Urinary bladder (tissue), 4 donors: ENCODE measurements around the gene INAFM1. TPM values are rescaled to one million over a fixed set of nuclear protein-coding genes. Genes with fewer than 3 reads are reported as not detected.

Experiments
- DNase-seq: peaks from one replicate; pipeline ENCODE4 v3.0.0-alpha.2; 2015; ENCODE audit errors: extremely low spot score
- H3K27ac ChIP-seq: one replicate; pipeline ENCODE4 v1.5.1; 2013; ENCODE audit warnings: low read depth, mild to moderate bottlenecking, moderate library complexity
- H3K36me3 ChIP-seq: one replicate; pipeline ENCODE4 v1.6.1; 2013; ENCODE audit warnings: mild to moderate bottlenecking, moderate library complexity; ENCODE audit not compliant: insufficient read depth
- H3K4me1 ChIP-seq: one replicate; pipeline ENCODE4 v1.6.1; 2013; ENCODE audit warnings: mild to moderate bottlenecking, moderate library complexity; ENCODE audit not compliant: insufficient read depth
- H3K4me3 ChIP-seq: one replicate; pipeline ENCODE4 v1.5.1; 2013; ENCODE audit warnings: low read depth, low read length
- WGBS: extraction: QIAGEN DNeasy Blood & Tissue Kit; methylation state at CpG from one replicate; pipeline ENCODE4 v1.1.7; 2013; 5-methylcytosine and 5-hydroxymethylcytosine counted together
- polyA plus RNA-seq: library from polyadenylated mRNA; stranded (reverse); fragments of 200-250 nt; gene quantifications from one replicate; pipeline ENCODE4 v1.2.3, GENCODE V29; 2013
- small RNA-seq: library from RNA; depleted of rRNA; stranded (forward); fragments of <200 nt; gene quantifications from one replicate; pipeline ENCODE3, GENCODE V24; 2014
- total RNA-seq: library from RNA; depleted of rRNA; stranded (reverse); fragments of >200 nt; gene quantifications from one replicate; pipeline ENCODE4 v1.2.3, GENCODE V29; 2014
- donor health status: healthy with polysubstance abuse.
- donor health status: healthy.

INAFM1 gene
- total and polyA plus RNA-seq, 2 donors, result 2.8 to 32.0 TPM

DNA sequence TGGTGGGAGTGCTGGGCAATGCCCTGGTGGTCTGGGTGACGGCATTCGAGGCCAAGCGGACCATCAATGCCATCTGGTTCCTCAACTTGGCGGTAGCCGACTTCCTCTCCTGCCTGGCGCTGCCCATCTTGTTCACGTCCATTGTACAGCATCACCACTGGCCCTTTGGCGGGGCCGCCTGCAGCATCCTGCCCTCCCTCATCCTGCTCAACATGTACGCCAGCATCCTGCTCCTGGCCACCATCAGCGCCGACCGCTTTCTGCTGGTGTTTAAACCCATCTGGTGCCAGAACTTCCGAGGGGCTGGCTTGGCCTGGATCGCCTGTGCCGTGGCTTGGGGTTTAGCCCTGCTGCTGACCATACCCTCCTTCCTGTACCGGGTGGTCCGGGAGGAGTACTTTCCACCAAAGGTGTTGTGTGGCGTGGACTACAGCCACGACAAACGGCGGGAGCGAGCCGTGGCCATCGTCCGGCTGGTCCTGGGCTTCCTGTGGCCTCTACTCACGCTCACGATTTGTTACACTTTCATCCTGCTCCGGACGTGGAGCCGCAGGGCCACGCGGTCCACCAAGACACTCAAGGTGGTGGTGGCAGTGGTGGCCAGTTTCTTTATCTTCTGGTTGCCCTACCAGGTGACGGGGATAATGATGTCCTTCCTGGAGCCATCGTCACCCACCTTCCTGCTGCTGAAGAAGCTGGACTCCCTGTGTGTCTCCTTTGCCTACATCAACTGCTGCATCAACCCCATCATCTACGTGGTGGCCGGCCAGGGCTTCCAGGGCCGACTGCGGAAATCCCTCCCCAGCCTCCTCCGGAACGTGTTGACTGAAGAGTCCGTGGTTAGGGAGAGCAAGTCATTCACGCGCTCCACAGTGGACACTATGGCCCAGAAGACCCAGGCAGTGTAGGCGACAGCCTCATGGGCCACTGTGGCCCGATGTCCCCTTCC lies 45.5 kb downstream of the INAFM1 start:
- no peak overlapping the region for H3K4me3 ChIP-seq
- H3K4me1 ChIP-seq, result no peaks in the 10 kb centered on the region
- WGBS, result 93% methylated on average over 46 of the region's 46 CpGs
- DNase-seq, result no peak
- H3K27ac ChIP-seq, result no peak overlapping the region
- H3K36me3 ChIP-seq, result no peaks in the 10 kb centered on the region

GRCh38 chr19:47321630-47322029 lies 46.9 kb downstream of the INAFM1 start:
- Histone ChIP-seq H3K4me1 (no peaks in the 10 kb centered on the region), H3K27ac (no peak overlapping the region)
- 78% methylated on average over 1 of the region's 1 CpG for WGBS

GRCh38 chr19:47322058-47322457 lies 47.4 kb downstream of the INAFM1 start:
- no peaks in the 10 kb centered on the region for H3K4me1 ChIP-seq
- no peak for DNase-seq

More at GRCh38 chr19:47321630-47322029, 46.9 kb downstream of the INAFM1 start:
- DNase-seq, result no peak
- H3K36me3 ChIP-seq, result no peaks in the 10 kb centered on the region
- no peak overlapping the region for H3K4me3 ChIP-seq

DNA sequence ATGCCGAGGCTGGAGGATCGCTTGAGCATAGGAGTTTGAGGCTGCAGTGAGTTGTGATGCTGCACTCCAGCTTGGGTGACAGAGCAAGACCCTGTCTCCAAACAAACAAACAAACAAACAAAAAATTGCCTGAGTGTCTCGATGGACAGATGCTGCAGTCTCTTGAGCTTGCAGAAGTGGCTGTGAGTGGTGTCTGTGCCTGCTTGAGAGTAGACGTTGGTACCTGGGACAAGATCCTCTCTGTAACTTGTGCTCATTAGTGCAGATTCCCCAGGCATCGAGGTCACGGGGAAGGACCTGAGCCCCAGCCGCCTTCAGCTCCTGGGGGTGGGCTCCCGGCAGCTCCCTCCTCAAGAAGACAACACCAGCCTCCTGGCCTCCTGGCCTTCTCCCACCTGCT lies 48.7 kb downstream of the INAFM1 start:
- Histone ChIP-seq H3K4me3 (no peak overlapping the region), H3K27ac (no peak overlapping the region), H3K36me3 (no peaks in the 10 kb centered on the region), H3K4me1 (no peaks in the 10 kb centered on the region)
- WGBS, result 77% methylated on average over 8 of the region's 8 CpGs
- no peak for DNase-seq

More at GRCh38 chr19:47322058-47322457, 47.4 kb downstream of the INAFM1 start:
- 79% methylated on average over 2 of the region's 2 CpGs for WGBS
- Histone ChIP-seq H3K27ac (no peak overlapping the region), H3K36me3 (no peaks in the 10 kb centered on the region), H3K4me3 (no peak overlapping the region)

GRCh38 chr19:47323872-47324271 lies 49.2 kb downstream of the INAFM1 start:
- Histone ChIP-seq H3K36me3 (no peaks in the 10 kb centered on the region), H3K4me3 (no peak overlapping the region), H3K27ac (no peak overlapping the region), H3K4me1 (no peaks in the 10 kb centered on the region)
- 79% methylated on average over 12 of the region's 12 CpGs for WGBS
- DNase-seq, result no peak

DNA sequence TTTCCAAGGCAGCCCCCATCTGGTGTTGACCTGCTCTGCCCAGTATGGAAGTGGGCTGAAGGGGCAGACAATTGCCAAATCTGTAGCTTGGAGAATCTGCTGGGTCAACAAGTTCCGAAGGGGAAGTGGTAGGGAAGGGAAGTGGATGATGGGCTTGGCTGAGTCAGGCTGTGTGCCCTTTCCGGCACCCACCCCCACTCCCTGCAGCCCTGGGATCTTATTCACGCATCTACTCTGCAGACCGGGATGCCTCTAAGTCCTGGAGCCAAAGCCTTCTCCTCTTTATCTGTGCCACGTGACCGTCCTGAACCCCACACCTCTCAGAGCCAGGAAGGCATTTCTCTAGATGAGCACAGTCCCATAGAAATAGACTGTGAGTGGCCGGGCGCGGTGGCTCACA lies 49.8 kb downstream of the INAFM1 start:
- WGBS, result 51% methylated on average over 9 of the region's 9 CpGs
- H3K4me1 ChIP-seq, result no peaks in the 10 kb centered on the region
- no peak for DNase-seq
- no peak overlapping the region for H3K4me3 ChIP-seq
- H3K36me3 ChIP-seq, result no peaks in the 10 kb centered on the region
- H3K27ac ChIP-seq, result no peak overlapping the region

Small RNA genes within 50 kb of the gene (small RNA-seq; reads per million reads assigned to genes)
- not detected for gene MIR3190

Other genes with a start within 250 kb of the INAFM1 start
- 7.5 TPM for gene TMEM160, start 226.3 kb upstream of the INAFM1 start, total RNA-seq
- gene TMEM160, start 226.3 kb upstream of the INAFM1 start, polyA plus RNA-seq, result 72.3 TPM
- 10.7 TPM for gene ZC3H4, start 161.1 kb upstream of the INAFM1 start, total RNA-seq
- gene ZC3H4, start 161.1 kb upstream of the INAFM1 start, polyA plus RNA-seq, result 15.2 TPM
- 81.4 TPM for gene SAE1, start 144.1 kb upstream of the INAFM1 start, total RNA-seq
- gene SAE1, start 144.1 kb upstream of the INAFM1 start, polyA plus RNA-seq, result 115 TPM
- 1.3 TPM for gene BBC3, start 43.7 kb upstream of the INAFM1 start, total RNA-seq
- 6.7 TPM for gene BBC3, start 43.7 kb upstream of the INAFM1 start, polyA plus RNA-seq
- gene CCDC9, start 18.4 kb upstream of the INAFM1 start, total RNA-seq, result 8.0 TPM
- gene CCDC9, start 18.4 kb upstream of the INAFM1 start, polyA plus RNA-seq, result 36.6 TPM
- 1.8 TPM for gene C5AR1, start 35.0 kb downstream of the INAFM1 start, total RNA-seq
- 19.0 TPM for gene C5AR1, start 35.0 kb downstream of the INAFM1 start, polyA plus RNA-seq
- gene C5AR2, start 57.3 kb downstream of the INAFM1 start, total RNA-seq, result 0.85 TPM
- gene C5AR2, start 57.3 kb downstream of the INAFM1 start, polyA plus RNA-seq, result 4.9 TPM
- gene DHX34, start 74.4 kb downstream of the INAFM1 start, total RNA-seq, result 9.5 TPM
- gene DHX34, start 74.4 kb downstream of the INAFM1 start, polyA plus RNA-seq, result 13.9 TPM
- gene MEIS3, start 144.6 kb downstream of the INAFM1 start, total RNA-seq, result 32.6 TPM
- gene MEIS3, start 144.6 kb downstream of the INAFM1 start, polyA plus RNA-seq, result 58.5 TPM
- gene SLC8A2, start 197.0 kb downstream of the INAFM1 start, total RNA-seq, result 1.5 TPM
- gene SLC8A2, start 197.0 kb downstream of the INAFM1 start, polyA plus RNA-seq, result 10.2 TPM
- 3.0 TPM for gene KPTN, start 209.3 kb downstream of the INAFM1 start, total RNA-seq
- gene KPTN, start 209.3 kb downstream of the INAFM1 start, polyA plus RNA-seq, result 10.2 TPM
- 33.4 TPM for gene NAPA, start 240.2 kb downstream of the INAFM1 start, total RNA-seq
- 107 TPM for gene NAPA, start 240.2 kb downstream of the INAFM1 start, polyA plus RNA-seq